Fibroblast of skin of right biceps (primary cell): ENCODE measurements around the gene PTPRN2.
"Not testable (repeated sequence)": the region's sequence is repeated elsewhere in the genome, so short reads cannot be mapped to it uniquely, and the experiment has no call there.

Source experiments
- DNase-seq: peaks from one replicate; pipeline ENCODE4 v3.0.0-alpha.2; 2013

The PTPRN2 gene

GRCh38 chr7:158315326-158315725 lies 272.3 kb downstream of the PTPRN2 start:
- no peak for DNase-seq

- DNase-seq = no peak
Observed at GRCh38 chr7:158314394-158314793, 273.2 kb downstream of the PTPRN2 start.

GRCh38 chr7:158313931-158314330 lies 273.7 kb downstream of the PTPRN2 start:
- DNase-seq = no peak

GRCh38 chr7:158312789-158313188 lies 274.8 kb downstream of the PTPRN2 start:
- no peak for DNase-seq

GRCh38 chr7:158311791-158312190 lies 275.8 kb downstream of the PTPRN2 start:
- DNase-seq = no peak

GRCh38 chr7:158310924-158311666 lies 276.5 kb downstream of the PTPRN2 start:
- DNase-seq = no peak

GRCh38 chr7:158309868-158310763 lies 277.5 kb downstream of the PTPRN2 start:
- no peak for DNase-seq

GRCh38 chr7:158308001-158308400 lies 279.6 kb downstream of the PTPRN2 start:
- DNase-seq = no peak

- not testable (repeated sequence) for DNase-seq
Observed at GRCh38 chr7:158304072-158304471, 283.6 kb downstream of the PTPRN2 start.

GRCh38 chr7:158303121-158303520 lies 284.5 kb downstream of the PTPRN2 start:
- no peak for DNase-seq

- no peak for DNase-seq
Observed at GRCh38 chr7:158302274-158303070, 285.2 kb downstream of the PTPRN2 start.

- no peak for DNase-seq
Observed at GRCh38 chr7:158301207-158301606, 286.4 kb downstream of the PTPRN2 start.

- DNase-seq = no peak
Observed at GRCh38 chr7:158300427-158300826, 287.2 kb downstream of the PTPRN2 start.

GRCh38 chr7:158299607-158300006 lies 288.0 kb downstream of the PTPRN2 start:
- no peak for DNase-seq

- DNase-seq = no peak
Observed at GRCh38 chr7:158296798-158297104, 290.9 kb downstream of the PTPRN2 start.

- no peak for DNase-seq
Observed at GRCh38 chr7:158295966-158296797, 291.4 kb downstream of the PTPRN2 start.

GRCh38 chr7:158294468-158295215 lies 293.0 kb downstream of the PTPRN2 start:
- DNase-seq = not testable (repeated sequence)

GRCh38 chr7:158292948-158293347 lies 294.7 kb downstream of the PTPRN2 start:
- no peak for DNase-seq

- no peak for DNase-seq
Observed at GRCh38 chr7:158291998-158292397, 295.6 kb downstream of the PTPRN2 start.

- DNase-seq = no peak
Observed at GRCh38 chr7:158289761-158290523, 297.7 kb downstream of the PTPRN2 start.

- DNase-seq = no peak
Observed at GRCh38 chr7:158289231-158289630, 298.4 kb downstream of the PTPRN2 start.
